H1 (cell line): ENCODE results near the gene TRAPPC2B. TPM values are rescaled to one million over a fixed set of nuclear protein-coding genes. Genes with fewer than 3 reads are reported as not detected.

Source experiments
- CTCF ChIA-PET: fragments of 300-600 bp; sonication (Branson Sonifier 250); formaldehyde crosslinking; loops from one replicate; lab custom pipeline; 2021; ENCODE audit not compliant: partially characterized antibody; lab: Charles Lee
- POLR2A ChIA-PET: fragments of 300-600 bp; sonication (Branson Sonifier 250); formaldehyde crosslinking; loops from one replicate; lab custom pipeline; 2021; ENCODE audit warnings: inconsistent platforms; ENCODE audit not compliant: partially characterized antibody; lab: Charles Lee
- DNase-seq, 2 experiments: peaks; one replicate each; pipeline versions ENCODE4 v3.0.0 to v3.0.0-alpha.2; 2010 to 2022; ENCODE audit warnings: low spot score in 2 of 2, low read depth in 1 of 2, mixed read lengths in 1 of 2
- FAIRE-seq: peaks from 2 replicates; lab custom pipeline; 2011; peaks lifted over from hg19 to GRCh38; lab: Jason Lieb, UNC
- H2AFZ ChIP-seq: 2 replicates; pipeline ENCODE4 v1.8.1; 2012; ENCODE audit warnings: low read length, inconsistent platforms
- H2AK5ac ChIP-seq: 2 replicates; pipeline ENCODE4 v1.6.1; 2013; ENCODE audit warnings: low read depth, low read length
- H2BK120ac ChIP-seq: replicated peaks from 2 replicates; pipeline ENCODE3; 2013; ENCODE audit warnings: low read depth, low read length, inconsistent platforms
- H2BK12ac ChIP-seq: 2 replicates; pipeline ENCODE4 v1.6.1; 2013; ENCODE audit warnings: low read depth, low read length
- H2BK15ac ChIP-seq: 2 replicates; pipeline ENCODE4 v1.6.1; 2013; ENCODE audit warnings: low read length
- H2BK20ac ChIP-seq: 2 replicates; pipeline ENCODE4 v1.6.1; 2013; ENCODE audit warnings: low read length
- H2BK5ac ChIP-seq: 2 replicates; pipeline ENCODE4 v1.6.1; 2013; ENCODE audit warnings: low read depth, low read length
- H3K14ac ChIP-seq: 2 replicates; pipeline ENCODE4 v1.6.1; 2013; ENCODE audit warnings: inconsistent platforms; ENCODE audit not compliant: insufficient read length
- H3K18ac ChIP-seq: 2 replicates; pipeline ENCODE4 v1.6.1; 2013; ENCODE audit warnings: low read length; ENCODE audit errors: extremely low read depth
- H3K23ac ChIP-seq: 2 replicates; pipeline ENCODE4 v1.6.1; 2013; ENCODE audit warnings: inconsistent platforms; ENCODE audit not compliant: insufficient read length
- H3K23me2 ChIP-seq: 2 replicates; pipeline ENCODE4 v1.6.1; 2013; ENCODE audit warnings: low read depth, low read length
- H3K27ac ChIP-seq: 2 replicates; pipeline ENCODE4 v1.6.1; 2011; ENCODE audit warnings: low read depth, low read length, inconsistent platforms
- H3K27me3 ChIP-seq, 4 experiments: replicated peaks in 1 of 4; 1 replicate in 1 of 4; 2 replicates in 3 of 4; pipeline versions ENCODE4 v1.6.1 to v1.8.1; 2011 to 2013; ENCODE audit warnings: low read length in 3 of 4, mild to moderate bottlenecking in 3 of 4, inconsistent platforms in 2 of 4, mixed read lengths in 2 of 4, moderate library complexity in 1 of 4; ENCODE audit not compliant: control insufficient read depth in 3 of 4, insufficient read depth in 3 of 4; ENCODE audit errors: extremely low read depth in 1 of 4
- H3K36me3 ChIP-seq, 4 experiments: 2 replicates each; pipeline versions ENCODE4 v1.6.1 to v1.8.1; 2011 to 2013; ENCODE audit warnings: mild to moderate bottlenecking in 4 of 4, low read length in 3 of 4, moderate library complexity in 2 of 4, control low read depth in 1 of 4, inconsistent platforms in 1 of 4; ENCODE audit not compliant: insufficient read depth in 4 of 4, control insufficient read depth in 2 of 4
- H3K4ac ChIP-seq: replicated peaks from 2 replicates; pipeline ENCODE3; 2013; ENCODE audit warnings: low read length, low read depth, mixed read lengths, inconsistent platforms; ENCODE audit not compliant: insufficient read length
- H3K4me1 ChIP-seq, 4 experiments: replicated peaks in 1 of 4; 1 replicate in 1 of 4; 2 replicates in 3 of 4; pipeline versions ENCODE4 v1.6.1 to v1.8.1; 2011 to 2013; ENCODE audit warnings: low read length in 3 of 4, inconsistent platforms in 2 of 4, mixed read lengths in 1 of 4; ENCODE audit not compliant: insufficient read depth in 4 of 4, control insufficient read depth in 3 of 4
- H3K4me2 ChIP-seq, 2 experiments: 2 replicates each; pipeline versions ENCODE4 v1.6.1 to v1.8.1; 2011 to 2013; ENCODE audit warnings: low read depth in 2 of 2, low read length in 2 of 2, control low read depth in 1 of 2, inconsistent platforms in 1 of 2, mild to moderate bottlenecking in 1 of 2; ENCODE audit not compliant: insufficient read depth in 1 of 2
- H3K4me3 ChIP-seq, 4 experiments: fragments of 200-600, 300-600 bp in 1 of 4; sonication (generic), shearing (Covaris generic), sonication (Bioruptor Twin) in 1 of 4; 2 replicates each; pipeline versions ENCODE4 v1.5.1 to v1.8.1; 2011 to 2016; ENCODE audit warnings: low read length in 4 of 4, low read depth in 3 of 4, control low read depth in 2 of 4, inconsistent platforms in 2 of 4, mild to moderate bottlenecking in 2 of 4, mixed read lengths in 1 of 4, moderate library complexity in 1 of 4; ENCODE audit not compliant: insufficient read depth in 2 of 4; ENCODE audit errors: extremely low read depth in 1 of 4
- H3K56ac ChIP-seq: replicated peaks from 2 replicates; pipeline ENCODE3; 2013; ENCODE audit warnings: low read depth, mild to moderate bottlenecking, mixed read lengths, low read length, inconsistent platforms; ENCODE audit not compliant: insufficient read length
- H3K79me1 ChIP-seq: 2 replicates; pipeline ENCODE4 v1.6.1; 2013; ENCODE audit warnings: low read depth, low read length, control low read depth
- H3K79me2 ChIP-seq, 2 experiments: 2 replicates each; pipeline versions ENCODE4 v1.6.1 to v1.8.1; 2012 to 2013; ENCODE audit warnings: low read length in 2 of 2, mild to moderate bottlenecking in 2 of 2, inconsistent platforms in 1 of 2; ENCODE audit not compliant: insufficient read depth in 2 of 2, control insufficient read depth in 1 of 2
- H3K9ac ChIP-seq, 4 experiments: replicated peaks in 1 of 4; 1 replicate in 1 of 4; 2 replicates in 3 of 4; pipeline versions ENCODE4 v1.6.1 to v1.8.1; 2011 to 2013; ENCODE audit warnings: low read depth in 3 of 4, low read length in 3 of 4, control low read depth in 2 of 4, mild to moderate bottlenecking in 2 of 4, moderate library complexity in 2 of 4, inconsistent platforms in 1 of 4; ENCODE audit errors: extremely low read depth in 1 of 4
- H3K9me3 ChIP-seq, 2 experiments: 2 replicates each; pipeline versions ENCODE4 v1.6.1 to v1.8.1; 2012 to 2013; ENCODE audit warnings: mild to moderate bottlenecking in 2 of 2, moderate library complexity in 2 of 2, control low read depth in 1 of 2, inconsistent platforms in 1 of 2, low read depth in 1 of 2, low read length in 1 of 2, mixed read lengths in 1 of 2; ENCODE audit not compliant: insufficient read depth in 2 of 2
- H4K20me1 ChIP-seq, 2 experiments: replicated peaks in 1 of 2; 2 replicates each; pipeline versions ENCODE3 to v1.8.1; 2011 to 2013; ENCODE audit warnings: inconsistent platforms in 2 of 2, low read length in 2 of 2, mild to moderate bottlenecking in 1 of 2; ENCODE audit not compliant: insufficient read depth in 2 of 2, control insufficient read depth in 1 of 2
- H4K5ac ChIP-seq: 2 replicates; pipeline ENCODE4 v1.6.1; 2013; ENCODE audit warnings: low read length, low read depth, mixed read lengths, inconsistent platforms; ENCODE audit not compliant: insufficient read length
- H4K8ac ChIP-seq: 2 replicates; pipeline ENCODE4 v1.8.0; 2013; ENCODE audit warnings: mild to moderate bottlenecking, moderate library complexity, low read length, inconsistent platforms; ENCODE audit not compliant: insufficient read depth; ENCODE audit errors: extremely low read depth
- H4K91ac ChIP-seq: replicated peaks from 2 replicates; pipeline ENCODE3; 2013; ENCODE audit warnings: low read length, mixed read lengths, inconsistent platforms; ENCODE audit not compliant: insufficient read length
- CBX8 ChIP-seq: fragments of 300-800, 300-1000 bp; sonication (generic); IDR thresholded peaks from 2 replicates; pipeline ENCODE4 v1.7.1; 2016; ENCODE audit warnings: low read depth, low read length, borderline replicate concordance
- CHD2 ChIP-seq: IDR thresholded peaks from 2 replicates; pipeline ENCODE4 v1.6.1; 2012; ENCODE audit warnings: low read length, improper control_type of control experiment
- CREB1 ChIP-seq: IDR thresholded peaks from 2 replicates; pipeline ENCODE4 v1.6.1; 2012; ENCODE audit warnings: inconsistent platforms
- JUND ChIP-seq: IDR thresholded peaks from 2 replicates; pipeline ENCODE4 v1.6.1; 2011; ENCODE audit warnings: mild to moderate bottlenecking, improper control_type of control experiment, low read length
- PHF8 ChIP-seq: fragments of 200-600 bp; sonication (generic); conservative IDR thresholded peaks from 2 replicates; pipeline ENCODE4 v1.7.1; 2012; ENCODE audit warnings: low read depth, mild to moderate bottlenecking, inconsistent platforms, low read length, moderate library complexity
- SIX5 ChIP-seq: IDR thresholded peaks from 2 replicates; pipeline ENCODE4 v1.6.1; 2011; ENCODE audit warnings: mild to moderate bottlenecking, low read depth, low read length
- SRF ChIP-seq: IDR thresholded peaks from 2 replicates; pipeline ENCODE4 v1.6.1; 2011; ENCODE audit warnings: mild to moderate bottlenecking, low read depth, low read length, moderate library complexity
- TBP ChIP-seq: IDR thresholded peaks from 2 replicates; pipeline ENCODE4 v1.6.1; 2011; ENCODE audit warnings: low read depth, low read length, improper control_type of control experiment
- WGBS, 2 experiments: shearing (Covaris generic) in 1 of 2; methylation state at CpG; one replicate each; pipeline versions ENCODE4 v1.1.6 to v1.1.7; 2013 to 2015; ENCODE audit warnings: low lambda C conversion rate in 2 of 2, mixed read lengths in 2 of 2, inconsistent platforms in 1 of 2, low coverage in 1 of 2, missing lambda C conversion rate in 1 of 2; ENCODE audit not compliant: insufficient replicate concordance in 2 of 2, insufficient coverage in 1 of 2, insufficient read length in 1 of 2; ENCODE audit errors: extremely low coverage in 1 of 2, missing lambda C conversion rate in 1 of 2; 5-methylcytosine and 5-hydroxymethylcytosine counted together
- polyA plus RNA-seq, 7 experiments: library from polyadenylated mRNA; depleted of rRNA in 3 of 7; stranded (reverse) in 5 of 7; unstranded in 2 of 7; fragments of >200 nt in 5 of 7; fragments of 200-250 nt in 2 of 7; gene quantifications; 1 replicate in 5 of 7; 2 replicates in 1 of 7; 4 replicates in 1 of 7; pipeline versions ENCODE4 v1.2.1 to v1.2.3, GENCODE V29; 2011 to 2013; ENCODE audit warnings: missing spikeins in 2 of 7, mixed read lengths in 2 of 7
- total RNA-seq: library from RNA; stranded (reverse); fragmentation: NEBNext Ultra II Directional; extraction: Animal tissue kit (Norgen Biotek cat#: 25700); gene quantifications from 2 replicates; pipeline ENCODE4 v1.2.1, GENCODE V29; 2021
- TF ChIP-seq, protein P1 (sequence below): IDR thresholded peaks from 2 replicates; pipeline ENCODE4 v1.6.1; 2011; ENCODE audit warnings: low read depth, mild to moderate bottlenecking, low read length; ENCODE audit not compliant: insufficient read depth
- TF ChIP-seq, protein P2 (sequence below): IDR thresholded peaks from 2 replicates; pipeline ENCODE4 v1.6.1; 2012; ENCODE audit warnings: inconsistent platforms

TRAPPC2B gene
- total and polyA plus RNA-seq, 2 of the 8 experiments (the other 6 are each of a cell fraction or from before 2014, with no cell fraction given) = 8.7 to 28.3 TPM

DNA sequence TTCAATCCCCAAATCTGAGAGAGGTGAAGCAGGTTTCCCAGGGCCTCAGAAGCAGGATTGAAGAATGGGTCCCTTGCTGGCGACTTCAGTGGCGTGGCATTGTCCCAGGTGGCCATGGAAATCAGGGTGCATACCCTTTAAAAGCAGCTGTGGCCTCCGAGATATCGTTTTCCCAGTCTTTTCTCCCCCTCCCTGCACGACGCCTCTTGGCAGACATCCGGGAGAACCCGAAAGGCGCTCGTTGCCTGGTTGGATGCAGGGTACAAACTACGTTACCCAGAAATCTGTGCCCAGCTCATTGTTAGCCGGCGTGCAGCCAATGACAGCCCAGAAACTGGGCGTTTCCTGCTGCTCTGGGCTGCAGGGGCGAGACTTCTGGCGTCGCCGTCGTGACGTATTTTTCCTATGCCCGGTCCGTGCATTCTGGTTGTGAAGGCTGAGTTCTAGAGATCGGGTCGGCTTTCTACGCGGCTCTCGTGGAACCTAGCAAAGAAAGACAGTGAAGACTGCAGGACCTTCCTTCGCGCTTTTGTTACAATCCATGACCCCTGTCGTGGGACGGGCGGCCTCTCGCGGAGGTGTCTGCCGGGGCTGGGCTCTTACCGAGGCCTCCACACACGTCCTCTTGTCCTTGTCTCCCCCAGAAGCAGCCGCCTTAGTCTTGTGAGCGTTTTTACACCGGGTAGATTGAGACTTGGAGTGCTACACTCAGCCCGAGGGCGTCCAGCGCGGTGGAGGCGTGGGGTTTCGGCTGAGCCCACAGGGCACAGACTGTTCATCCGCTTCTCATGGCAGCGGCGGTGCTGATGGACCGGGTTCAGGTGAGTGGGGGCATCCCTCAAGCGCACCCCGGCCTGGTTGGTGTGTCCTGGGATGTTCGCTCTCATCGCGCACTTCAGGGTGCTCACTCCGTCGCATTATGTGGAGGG, 12.2 kb upstream of the TRAPPC2B start, which contains the start of gene ZNF304:
Gene ZNF304, plus strand, starts transcription at position 395 of the 929 bp plus-strand sequence. Its CDS starts 394 bp downstream, at position 789.
- no peak within 1 kb of the TSS for H2BK15ac ChIP-seq
- H2AK5ac ChIP-seq = no peak within 1 kb of the TSS
- peak within 1 kb of the TSS; percentile 99 for H2AFZ ChIP-seq
- H4K91ac ChIP-seq = no peak within 1 kb of the TSS
- no peak within 1 kb of the TSS for H3K14ac ChIP-seq
- H3K36me3 ChIP-seq = peaks cover 2 to 19% (median 14%) of the 10 kb centered on the region in 4 experiments; a peak in 6 of 8 replicates
- no peaks in the 10 kb centered on the region for H3K9me3 ChIP-seq
- peak within 1 kb of the TSS; percentile 30; the same call in 1 of the 2 replicates for H4K8ac ChIP-seq
- peaks cover 10% of the 10 kb centered on the region for H3K79me1 ChIP-seq
- no peaks in the 10 kb centered on the region for H3K27me3 ChIP-seq
- H4K5ac ChIP-seq = peak within 1 kb of the TSS; percentile 66
- H2BK12ac ChIP-seq = no peak within 1 kb of the TSS
- H3K27ac ChIP-seq = peak within 1 kb of the TSS; percentile 41
- H2BK20ac ChIP-seq = no peak within 1 kb of the TSS
- H3K56ac ChIP-seq = no peak within 1 kb of the TSS
- peak within 1 kb of the TSS; percentile 69; the same call in 1 of the 2 replicates for H2BK5ac ChIP-seq
- H4K20me1 ChIP-seq = peaks cover 0 to 3% of the 10 kb centered on the region in 2 experiments
- 2% methylated on average over 55 of the region's 57 CpGs; no CpG with 5 or more reads in 1 of the 2 experiments for WGBS, 2 experiments
- H3K23ac ChIP-seq = no peak within 1 kb of the TSS
- H2BK120ac ChIP-seq = no peak within 1 kb of the TSS
- H3K4ac ChIP-seq = no peak within 1 kb of the TSS
- peak; percentile 96 for FAIRE-seq
- peak within 1 kb of the TSS; percentile 84 to 95 (median 88) for H3K9ac ChIP-seq
- H3K23me2 ChIP-seq = peaks cover 12% of the 10 kb centered on the region; the same call in 1 of the 2 replicates
- peak within 1 kb of the TSS; percentile 88 to 100 (median 99) for H3K4me3 ChIP-seq
- peaks cover 0 to 4% (median 4%) of the 10 kb centered on the region in 4 experiments; a peak in 5 of 7 replicates for H3K4me1 ChIP-seq
- peak within 1 kb of the TSS; percentile 99 for H3K18ac ChIP-seq
- peak; percentile 80 to 86 for DNase-seq
- peak within 1 kb of the TSS; percentile 93 to 94 for H3K4me2 ChIP-seq
- POLR2A ChIA-PET = interaction anchor here (0.6 to 1.9 kb wide), 8 partner anchors 9 to 287 kb away, joined by 3 to 10 read pairs (median 4); partner anchors contain the start of genes TRAPPC2B, ZNF547 and ZNF548
- H3K79me2 ChIP-seq = peaks cover 6 to 29% of the 10 kb centered on the region in 2 experiments; a peak in 3 of 4 replicates
- CTCF ChIA-PET = interaction anchor here (1.0 kb wide), 1 partner anchor 12 kb away, joined by 3 read pairs; no protein-coding TSS in a partner anchor
- TF ChIP-seq SIX5 = peak; percentile 61
- TF ChIP-seq TBP = peak; percentile 63
- TF ChIP-seq CHD2 = no peak
- peak; percentile 72; the same call in 1 of the 2 replicates for TF ChIP-seq PHF8
- TF ChIP-seq JUND = no peak
- TF ChIP-seq, protein P1, sequence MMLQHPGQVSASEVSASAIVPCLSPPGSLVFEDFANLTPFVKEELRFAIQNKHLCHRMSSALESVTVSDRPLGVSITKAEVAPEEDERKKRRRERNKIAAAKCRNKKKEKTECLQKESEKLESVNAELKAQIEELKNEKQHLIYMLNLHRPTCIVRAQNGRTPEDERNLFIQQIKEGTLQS = peak; percentile 62; the same call in 1 of the 2 replicates
- TF ChIP-seq CREB1 = peak; percentile 97
- TF ChIP-seq, protein P2, sequence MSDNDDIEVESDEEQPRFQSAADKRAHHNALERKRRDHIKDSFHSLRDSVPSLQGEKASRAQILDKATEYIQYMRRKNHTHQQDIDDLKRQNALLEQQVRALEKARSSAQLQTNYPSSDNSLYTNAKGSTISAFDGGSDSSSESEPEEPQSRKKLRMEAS = peak; percentile 32; the same call in 1 of the 2 replicates
- no peak for TF ChIP-seq CBX8
- peak; percentile 59; the same call in 1 of the 2 replicates for TF ChIP-seq SRF
